Suppressor macrophage (primary cell): ENCODE measurements around the gene LUZP2.
A peak's percentile ranks its signal among the peaks of the same experiment; 100 is the strongest.
"Not testable (repeated sequence)": the region's sequence is repeated elsewhere in the genome, so short reads cannot be mapped to it uniquely, and the experiment has no call there.

ENCODE experiments used
- DNase-seq, 4 experiments: peaks; one replicate each; pipeline ENCODE4 v3.0.0-alpha.2; 2020 to 2022

The LUZP2 gene

DNA sequence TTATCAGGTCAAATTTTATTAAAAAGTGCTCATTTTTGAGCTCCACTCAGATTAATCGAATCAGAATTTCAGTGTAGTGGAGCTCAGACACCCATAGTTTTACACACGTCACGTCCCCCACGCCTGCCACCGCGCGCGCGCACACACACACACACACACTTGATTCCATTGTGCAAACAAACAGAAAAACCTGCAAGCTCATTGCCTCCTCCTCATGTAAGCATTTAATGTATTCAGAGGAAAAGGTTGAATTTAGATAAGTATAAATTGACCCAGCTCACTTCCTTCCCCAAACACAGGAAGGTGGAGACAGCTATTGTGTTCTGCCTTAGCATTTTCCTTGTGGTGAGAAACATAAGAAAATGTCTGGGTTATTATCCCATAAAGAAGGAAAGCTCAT is 336.7 kb downstream of the LUZP2 start:
- peak in 2 of 4 experiments; percentile 5 to 18 for DNase-seq

DNA sequence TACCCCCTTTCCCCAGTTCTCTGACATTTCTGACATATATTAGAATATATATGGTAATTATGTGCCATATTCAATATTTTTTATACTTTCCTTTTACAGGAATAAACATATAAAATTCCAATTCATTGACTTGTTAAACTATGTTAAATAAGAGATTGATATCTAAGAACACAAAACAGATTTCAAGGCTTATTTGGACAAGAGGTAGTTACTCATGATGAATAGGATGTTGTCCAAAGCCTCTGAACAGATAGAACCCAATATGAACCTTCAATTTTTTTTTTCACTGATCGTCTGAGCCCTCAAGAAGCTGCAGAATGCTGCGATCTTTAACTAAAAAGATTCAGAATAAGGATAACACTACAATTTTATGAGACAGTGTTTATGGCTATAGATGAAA is 340.3 kb downstream of the LUZP2 start:
- no peak for DNase-seq

DNA sequence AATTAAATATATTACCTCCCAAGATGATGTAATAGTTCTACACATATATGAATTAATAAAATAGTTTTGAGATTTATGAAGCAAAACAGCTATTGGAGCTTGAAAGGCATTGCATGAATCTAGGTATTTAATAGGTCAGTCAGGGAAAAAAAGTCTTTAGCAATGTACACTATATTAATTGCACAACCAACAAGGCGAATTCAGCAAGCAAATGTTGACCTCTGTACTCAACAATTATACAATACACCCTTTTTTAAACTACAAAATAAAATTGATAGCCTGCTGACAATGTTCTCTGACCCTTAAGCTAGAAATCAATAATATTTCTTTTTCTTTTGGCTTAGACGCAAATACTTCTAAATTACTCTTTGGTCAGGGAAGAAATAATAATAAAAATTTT is 345.5 kb downstream of the LUZP2 start:
- DNase-seq = no peak

DNA sequence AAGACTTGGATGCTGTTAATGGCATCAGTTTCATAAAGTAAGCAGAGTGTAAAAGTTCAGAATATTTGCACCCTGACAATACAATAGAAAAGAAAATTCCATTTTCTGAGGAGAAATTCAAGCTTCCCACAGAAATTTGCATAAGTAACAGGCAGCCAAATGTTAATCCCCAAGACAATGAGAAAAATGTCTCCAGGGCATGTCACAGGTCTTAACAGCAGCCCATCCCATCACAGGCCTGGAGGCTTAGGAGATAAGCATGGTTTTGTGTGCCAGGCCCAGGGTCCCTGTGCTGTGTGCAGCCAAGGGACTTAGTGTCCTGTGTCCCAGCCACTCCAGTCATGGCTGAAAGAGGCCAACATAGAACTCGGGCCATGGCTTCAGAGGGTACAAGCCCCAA is 347.6 kb downstream of the LUZP2 start:
- DNase-seq = no peak

DNA sequence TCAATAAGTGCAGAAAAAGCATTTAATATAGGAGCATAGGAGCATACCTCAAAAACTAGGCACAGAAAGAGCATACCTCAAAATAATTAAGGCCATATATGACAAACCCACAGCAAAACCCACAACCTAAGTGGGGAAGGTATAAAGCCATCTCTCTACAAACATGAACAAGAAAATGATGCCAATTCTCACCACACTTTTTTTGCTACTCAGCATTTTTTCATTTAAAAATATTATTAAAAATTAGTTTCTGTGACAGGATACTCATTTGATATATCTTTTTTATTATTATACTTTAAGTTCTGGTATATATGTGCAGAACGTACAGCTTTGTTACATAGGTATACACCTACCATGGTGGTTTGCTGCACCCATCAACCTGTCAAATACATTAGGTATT is 352.0 kb downstream of the LUZP2 start:
- no peak for DNase-seq

DNA sequence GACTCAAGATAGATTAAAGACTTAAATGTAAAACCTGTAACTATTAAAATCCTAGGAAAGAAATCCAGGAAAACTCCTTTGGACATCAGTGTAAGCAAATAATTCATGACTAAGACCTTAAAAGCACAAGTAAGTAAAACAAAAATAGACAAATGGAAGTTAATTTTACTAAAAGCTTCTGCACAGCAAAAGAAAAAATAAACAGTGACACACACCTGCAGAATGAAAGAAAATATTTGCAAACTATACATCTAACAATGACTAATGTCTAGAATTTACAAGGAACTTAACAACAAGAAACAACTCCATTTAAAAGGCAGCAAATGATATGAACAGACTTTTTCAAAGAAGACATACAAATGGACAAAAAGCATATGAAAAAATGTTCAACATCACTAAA is 359.1 kb downstream of the LUZP2 start:
- DNase-seq = no peak

DNA sequence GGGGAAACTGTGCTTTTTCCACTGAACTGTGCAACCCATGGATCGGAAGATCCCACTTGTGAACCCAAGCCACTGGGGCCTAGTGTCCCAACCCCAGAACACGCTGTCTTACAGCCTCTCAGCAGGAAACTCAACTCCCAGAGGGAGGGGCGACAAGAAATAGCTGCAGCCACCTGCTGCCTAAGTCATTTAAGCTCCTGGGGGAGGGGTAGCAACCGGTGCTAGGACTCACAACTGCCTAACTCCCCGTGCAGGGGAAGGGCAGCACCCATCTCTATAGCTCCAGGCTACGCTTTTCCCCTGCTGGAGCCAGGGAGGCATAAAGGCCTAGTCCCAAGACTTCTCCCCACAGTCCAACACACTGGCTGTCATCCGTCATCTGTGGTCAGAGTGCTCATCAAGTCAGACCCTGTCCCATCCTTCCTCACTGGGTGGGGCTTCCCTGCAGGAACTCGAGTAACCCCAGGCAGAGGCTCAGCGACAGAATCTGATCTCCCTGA is 363.0 kb downstream of the LUZP2 start:
- no peak for DNase-seq

DNA sequence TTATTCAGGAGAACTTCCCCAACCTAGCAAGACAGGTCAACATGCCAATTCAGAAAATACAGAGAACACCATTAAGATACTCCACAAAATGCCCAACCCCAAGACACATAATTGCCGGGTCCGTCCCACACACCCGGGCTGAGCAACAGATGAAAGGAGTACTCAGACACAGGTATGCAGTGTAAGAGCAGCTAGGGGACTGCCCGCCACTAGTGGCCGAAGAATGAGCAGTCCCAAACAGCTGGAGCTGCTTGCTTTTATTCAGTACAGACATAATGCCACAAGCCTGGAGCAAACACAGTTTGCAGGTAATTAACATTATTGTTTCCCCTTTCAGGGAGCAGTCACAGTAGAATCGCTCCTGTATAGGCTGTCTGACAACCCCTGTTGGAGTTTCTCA is 364.6 kb downstream of the LUZP2 start:
- no peak for DNase-seq

DNA sequence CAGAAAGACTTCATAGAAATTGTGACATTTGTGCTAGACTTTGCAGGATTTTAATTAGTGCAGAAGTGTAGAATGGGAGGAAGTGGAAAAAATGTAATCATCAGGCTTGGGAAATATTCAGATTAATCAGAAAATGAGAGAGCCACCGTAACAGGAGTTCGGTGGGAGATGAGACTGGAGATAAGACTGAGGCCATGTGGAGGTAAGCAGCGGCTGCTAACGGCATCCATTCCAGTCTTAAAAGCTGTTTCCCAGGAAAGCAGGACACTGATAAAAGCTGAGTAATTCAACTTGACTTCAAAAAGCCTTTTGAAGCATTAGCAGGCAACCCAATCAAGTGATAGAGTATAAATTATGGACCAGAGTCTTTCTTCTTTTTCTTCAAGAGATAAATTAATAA is 369.9 kb downstream of the LUZP2 start:
- no peak for DNase-seq

DNA sequence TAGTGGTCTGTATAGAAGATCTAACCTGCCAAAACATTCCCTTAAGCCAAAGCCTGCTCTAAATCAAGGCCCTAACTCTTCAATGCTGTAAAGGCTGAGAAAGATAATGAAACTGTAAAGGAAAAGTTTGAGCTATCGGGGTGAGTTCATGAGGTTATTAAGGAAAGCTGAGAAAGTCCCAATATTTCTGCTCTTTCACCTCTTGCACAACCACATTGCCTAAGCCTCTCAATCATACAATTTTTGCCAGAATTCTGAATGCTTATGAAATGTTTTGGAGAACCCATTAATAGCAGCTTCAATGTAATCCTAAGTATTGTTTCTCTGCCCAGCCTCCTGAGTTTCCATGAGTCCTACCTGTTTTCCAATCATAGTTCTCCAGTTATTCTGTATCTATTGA is 373.2 kb downstream of the LUZP2 start:
- DNase-seq = no peak

DNA sequence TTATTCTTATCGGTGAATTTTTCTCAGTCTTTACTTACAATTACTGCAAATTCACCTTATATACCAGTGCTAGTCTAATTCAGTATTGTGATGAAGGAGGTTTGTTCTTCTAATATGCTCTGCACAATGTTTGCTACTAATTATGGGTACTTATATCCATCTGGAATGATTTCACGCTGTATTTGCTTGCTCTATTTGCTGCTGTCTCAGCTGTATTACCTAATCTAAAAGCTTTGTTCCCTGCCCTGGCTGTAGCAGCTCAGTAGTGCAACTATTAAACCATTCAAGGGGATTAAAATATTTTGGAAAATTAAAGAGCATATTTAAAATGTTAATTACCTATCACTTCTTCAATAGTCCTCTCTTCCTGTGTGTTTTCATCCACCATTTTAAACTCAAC is 375.3 kb downstream of the LUZP2 start:
- DNase-seq = no peak

DNA sequence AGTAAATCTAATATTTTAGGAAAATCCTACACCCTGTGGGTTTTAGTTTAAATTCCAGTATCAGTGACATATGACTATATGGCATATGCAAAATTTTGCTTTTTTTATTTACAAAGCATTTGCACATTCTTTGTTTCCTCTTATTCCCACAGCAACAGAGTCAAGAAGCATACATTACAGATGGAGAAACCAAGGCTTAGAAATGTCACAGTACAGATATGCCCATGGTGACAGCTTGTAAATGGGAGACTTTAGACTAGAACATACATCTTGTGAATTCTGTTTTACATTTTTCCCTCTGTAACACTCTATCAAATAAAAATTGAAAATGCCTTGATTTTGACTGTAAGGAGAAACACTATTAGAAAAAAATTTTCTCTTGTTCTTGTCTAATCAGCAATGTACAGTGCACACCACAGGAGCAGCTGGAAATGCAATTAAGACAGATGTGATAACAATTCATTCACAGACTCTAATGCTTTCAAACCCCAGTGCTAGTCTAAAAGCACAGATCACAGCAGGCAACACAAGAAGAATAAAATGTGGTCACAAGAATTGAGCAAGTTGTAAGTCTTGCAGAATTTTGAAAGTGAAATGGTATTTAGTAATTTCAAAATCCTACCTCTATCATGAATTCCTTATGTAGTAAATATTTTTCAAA is 375.9 kb downstream of the LUZP2 start:
- DNase-seq = no peak

DNA sequence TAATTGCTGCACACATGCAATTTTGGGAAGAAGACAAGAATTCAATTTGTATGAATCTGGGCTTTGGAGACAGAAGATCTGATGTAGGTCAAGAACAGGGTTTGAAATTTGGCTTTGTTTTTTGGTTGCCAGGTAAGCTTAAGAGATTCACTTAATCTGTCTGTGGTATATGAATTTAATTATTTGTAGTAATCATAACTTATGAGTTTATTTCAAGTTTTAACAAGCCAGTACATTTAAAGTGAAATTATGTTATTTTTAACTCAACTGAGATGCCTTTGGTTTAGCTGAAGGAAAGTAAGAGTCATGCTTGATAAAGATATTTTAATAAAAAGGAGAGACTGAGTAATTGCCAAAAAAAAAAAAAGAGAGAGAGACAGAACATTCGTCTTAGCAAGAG is 384.1 kb downstream of the LUZP2 start:
- no peak for DNase-seq

DNA sequence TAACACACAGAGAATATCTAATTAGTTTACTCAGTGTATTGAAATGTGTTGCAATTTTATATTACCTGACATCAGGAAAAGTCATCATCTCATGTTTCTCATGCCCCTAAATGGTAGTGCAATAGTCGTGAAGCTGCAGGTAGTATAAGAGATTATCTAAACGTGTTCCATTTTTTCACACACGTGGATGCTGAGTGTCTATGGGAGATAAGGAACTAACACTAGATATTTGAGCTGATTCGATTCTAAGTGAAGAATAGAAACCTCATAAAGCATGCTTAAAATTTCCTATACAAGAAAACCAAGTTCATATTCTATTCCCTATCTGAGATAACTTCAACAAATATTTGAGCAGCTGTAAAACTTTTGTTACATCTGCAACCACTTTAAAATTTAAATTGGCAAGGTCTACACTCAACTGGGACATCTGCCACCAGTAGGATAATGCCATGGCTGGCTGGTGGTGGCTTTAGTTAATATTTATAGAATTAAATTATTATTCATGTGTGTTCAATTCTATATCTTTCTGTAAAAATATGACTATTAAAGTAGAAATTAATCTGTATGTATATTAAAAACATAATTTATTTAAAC is 388.8 kb downstream of the LUZP2 start:
- DNase-seq = no peak

DNA sequence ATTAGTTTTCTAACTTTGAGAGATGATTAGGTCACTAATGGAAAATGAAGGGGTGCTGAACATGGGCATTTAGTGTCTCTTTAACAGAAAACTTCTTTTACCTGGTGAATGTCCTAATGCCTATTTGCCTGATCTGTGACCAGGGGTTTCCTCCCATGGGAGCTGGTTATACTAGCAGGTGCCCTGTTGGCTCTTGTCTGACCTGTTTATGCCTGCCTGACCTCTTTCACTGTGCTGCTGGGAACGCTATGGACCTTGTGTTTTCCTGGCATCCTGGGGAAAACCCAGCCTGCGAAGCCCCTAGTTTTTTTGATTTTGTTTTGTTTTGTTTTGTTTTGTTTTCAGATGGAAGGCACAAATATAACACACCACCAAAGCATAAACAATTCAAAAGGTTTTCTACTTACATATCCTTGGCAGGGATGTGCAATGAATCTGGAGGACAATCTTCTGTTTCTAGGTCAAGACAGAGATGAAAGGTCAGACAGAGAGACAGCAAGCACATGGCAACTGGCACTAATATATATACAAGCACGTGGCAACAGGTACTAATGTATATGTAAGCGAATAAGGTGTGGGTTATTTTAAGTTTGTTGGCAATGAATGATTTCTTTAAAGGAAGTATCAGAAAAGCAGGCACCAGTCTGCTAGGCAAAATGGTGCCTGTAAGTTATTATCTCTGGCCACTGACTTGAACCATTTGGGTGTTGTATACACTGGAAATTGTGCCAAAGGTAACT is 390.2 kb downstream of the LUZP2 start:
- DNase-seq = no peak

DNA sequence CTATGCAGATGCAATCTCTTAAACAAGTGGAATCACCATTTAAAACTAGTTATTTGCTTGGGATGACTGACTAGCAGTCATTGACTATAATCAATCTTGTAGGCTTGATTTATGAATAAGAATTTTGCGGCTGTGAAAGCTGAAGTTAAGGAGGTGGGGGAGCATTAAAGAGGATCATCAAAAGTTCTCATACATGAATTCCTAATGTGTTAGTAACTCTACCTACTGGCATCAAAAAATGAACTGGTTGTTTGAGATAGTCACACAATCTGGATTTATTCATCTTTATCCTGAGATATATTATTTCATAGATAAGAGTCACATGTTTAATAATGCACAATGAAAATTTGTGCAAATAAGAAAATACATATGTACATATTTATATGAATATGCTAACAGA is 393.6 kb downstream of the LUZP2 start:
- DNase-seq = no peak

DNA sequence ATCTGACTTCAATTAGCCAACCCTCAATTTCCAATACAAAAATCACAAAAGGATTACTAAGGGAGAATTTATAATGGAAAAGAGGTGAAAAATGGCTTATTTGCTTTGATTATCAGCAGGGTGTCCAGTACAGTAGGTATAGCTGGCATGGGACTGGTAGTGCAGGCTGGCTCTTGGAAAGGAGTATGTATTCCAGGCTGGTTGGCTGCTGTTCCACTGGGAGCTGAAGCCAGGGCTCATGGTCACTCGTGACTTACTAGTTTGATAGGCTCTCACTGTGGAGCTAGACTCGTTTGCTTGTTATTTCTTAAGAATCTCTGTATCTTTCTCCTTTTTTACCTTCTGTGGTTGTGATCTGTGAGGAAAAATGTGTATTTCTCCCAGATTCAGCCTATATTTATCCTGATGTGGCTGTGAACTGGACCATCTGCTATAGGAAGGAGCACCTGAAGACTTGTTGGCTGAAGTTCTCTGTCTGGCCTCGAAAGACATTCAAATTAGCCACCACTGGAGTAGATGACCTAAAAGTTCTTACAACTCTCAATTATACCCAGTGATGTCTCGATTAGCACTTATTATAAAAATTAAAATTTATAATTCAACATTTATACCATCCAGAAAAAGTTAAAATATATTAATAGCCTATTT is 395.1 kb downstream of the LUZP2 start:
- not testable (repeated sequence) for DNase-seq

DNA sequence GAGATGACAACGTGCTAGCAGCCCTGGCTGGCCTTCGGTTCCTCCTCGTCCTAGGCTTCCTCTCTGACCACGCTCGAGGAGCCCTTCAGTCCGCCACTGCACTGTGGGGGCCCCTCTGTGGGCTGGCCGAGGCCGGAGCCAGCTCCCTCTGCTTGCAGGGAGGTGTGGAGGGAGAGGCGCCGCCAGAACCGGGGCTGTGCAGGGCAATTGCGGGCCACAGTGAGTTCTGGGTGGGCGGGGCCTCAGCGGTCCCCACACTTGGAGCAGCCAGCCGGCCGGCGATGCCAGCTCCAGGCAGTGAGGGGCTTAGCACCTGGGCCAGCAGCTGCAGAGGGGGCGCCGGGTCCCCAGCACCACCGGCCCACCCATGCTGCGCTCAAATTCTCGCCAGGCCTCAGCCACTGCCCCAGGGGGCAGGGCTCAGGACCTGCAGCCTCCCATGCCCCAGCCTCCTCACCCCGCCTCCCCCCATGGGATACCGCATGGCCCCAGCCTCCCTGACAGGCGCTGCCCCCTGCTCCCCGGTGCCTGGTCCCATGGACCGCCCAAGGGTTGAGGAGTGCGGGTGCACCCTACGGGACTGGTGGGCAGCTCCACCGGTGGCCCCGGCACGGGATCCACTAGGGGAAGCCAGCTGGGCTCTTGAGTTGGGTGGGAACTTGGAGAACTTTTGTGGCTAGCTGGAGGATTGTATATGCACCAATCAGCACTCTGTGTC is 399.4 kb downstream of the LUZP2 start:
- no peak for DNase-seq

DNA sequence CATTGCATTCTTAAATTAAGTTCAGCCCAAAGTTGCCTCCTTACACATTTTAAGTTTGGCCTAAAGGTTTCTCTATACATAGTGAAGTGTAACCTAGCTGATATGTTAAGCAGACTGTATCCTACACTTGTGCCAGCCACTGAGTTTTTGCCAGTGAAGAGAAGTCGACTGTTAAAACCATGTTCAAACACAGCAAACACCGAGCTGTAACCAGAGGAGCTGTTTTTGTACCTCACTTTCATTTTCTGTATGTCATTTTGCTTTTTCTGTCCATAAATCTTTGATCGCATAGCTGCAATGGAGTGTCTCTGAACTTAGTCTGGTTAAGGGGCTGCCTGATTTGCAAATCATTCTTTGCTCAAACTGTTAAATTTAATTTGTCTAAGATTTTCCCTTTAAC is 403.7 kb downstream of the LUZP2 start:
- DNase-seq = no peak

DNA sequence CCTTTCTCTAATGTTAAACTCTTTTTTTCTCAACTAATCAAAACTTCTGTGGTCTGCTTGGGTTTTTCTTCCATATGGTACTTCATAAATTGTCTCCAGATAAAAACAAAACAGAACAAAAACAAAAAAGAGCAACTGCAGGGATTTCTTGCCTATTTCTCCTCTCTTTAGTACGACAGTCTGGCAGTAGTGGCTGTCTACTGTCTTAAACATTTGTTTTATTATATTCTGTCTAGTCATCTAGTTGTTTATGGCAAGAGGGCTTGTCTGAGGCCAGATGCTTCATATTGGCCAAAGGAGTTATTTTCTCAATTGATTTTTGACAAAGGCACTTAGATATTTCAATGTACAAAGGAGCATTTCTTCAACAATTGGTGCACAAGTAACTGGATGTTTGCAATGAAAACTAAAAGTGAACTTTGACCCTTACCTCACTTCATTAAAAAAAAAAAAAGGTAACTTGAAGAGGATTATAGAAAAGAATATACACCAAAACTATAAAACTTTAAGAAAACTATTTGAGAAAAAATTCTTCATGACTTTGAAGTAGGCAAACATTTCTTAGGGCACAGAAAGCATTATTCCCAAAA is 404.2 kb downstream of the LUZP2 start:
- DNase-seq = no peak

DNA sequence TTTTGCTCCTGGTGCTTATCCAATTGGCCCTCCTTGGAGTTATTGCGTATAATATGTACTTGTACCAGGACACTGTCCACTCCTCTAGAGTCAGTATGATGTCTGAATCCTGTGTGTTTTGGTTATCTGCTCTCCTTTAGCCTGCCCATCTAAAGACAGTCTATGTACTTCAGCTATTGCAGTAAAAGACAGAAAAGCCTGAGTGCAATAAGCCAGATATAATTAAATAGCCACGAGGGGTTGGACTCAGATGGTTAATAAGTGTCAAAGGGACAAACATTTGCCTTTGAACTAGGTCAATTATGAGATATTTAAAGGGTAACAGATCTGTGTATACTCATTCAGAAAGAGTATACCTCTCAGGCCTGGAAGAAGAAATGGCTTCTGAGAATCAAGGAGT is 406.7 kb downstream of the LUZP2 start:
- DNase-seq = no peak

DNA sequence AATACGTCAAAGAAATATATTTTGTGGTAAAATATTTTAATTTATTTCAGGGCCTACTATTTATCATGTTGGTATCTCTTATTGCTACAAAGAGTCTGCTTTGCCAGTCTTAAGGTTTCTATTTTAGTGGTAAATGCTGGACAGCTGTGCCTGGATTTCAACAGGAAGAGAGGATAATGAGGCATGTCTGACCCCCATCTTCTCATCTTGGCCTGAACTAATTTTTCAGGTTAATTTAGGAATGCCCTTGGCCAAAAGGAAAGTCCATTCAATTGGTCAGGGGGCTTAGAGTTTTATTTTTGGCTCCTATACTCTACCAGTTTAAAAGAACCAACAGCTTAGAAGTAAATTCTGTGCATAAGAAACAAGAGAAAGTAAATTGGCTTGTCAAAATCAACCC is 428.2 kb downstream of the LUZP2 start:
- DNase-seq = no peak
